Astrocyte (in vitro differentiated cells and primary cell): ENCODE measurements around the gene TUBG2.

Source experiments
- CTCF ChIP-seq: IDR thresholded peaks from 2 replicates; pipeline ENCODE4 v1.5.1; 2011; ENCODE audit warnings: low read depth, mild to moderate bottlenecking, inconsistent platforms, low read length, moderate library complexity; ENCODE audit not compliant: insufficient read depth
- EZH2 ChIP-seq: IDR thresholded peaks from 2 replicates; pipeline ENCODE4 v1.6.1; 2012; ENCODE audit warnings: mild to moderate bottlenecking, low read length, inconsistent platforms; ENCODE audit not compliant: insufficient read depth

DNA sequence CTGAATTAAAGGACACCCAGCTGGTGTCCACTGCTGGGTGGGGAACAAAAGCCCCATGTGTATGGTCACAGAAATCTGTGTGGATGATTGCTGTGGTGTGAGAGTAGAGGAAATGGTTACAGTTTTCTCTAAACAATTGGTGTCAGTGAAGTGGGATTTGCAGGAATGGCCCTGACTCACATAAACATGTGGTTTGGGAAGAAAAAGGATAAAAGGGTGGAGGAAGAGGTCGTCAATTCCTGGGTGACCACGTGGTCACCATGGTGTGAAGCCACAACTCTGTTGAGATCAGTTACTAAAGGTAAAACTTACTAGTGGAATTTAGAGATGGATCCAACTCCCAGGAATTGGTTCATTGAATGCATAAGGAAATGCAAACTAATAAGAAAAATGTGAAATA is 3.6 kb upstream of the TUBG2 start:
- TF ChIP-seq EZH2 (no peak), CTCF (no peak)
